Thymus (tissue), 11 donors: ENCODE results near the gene CARMIL3. TPM values are rescaled to one million over a fixed set of nuclear protein-coding genes. Genes with fewer than 3 reads are reported as not detected.
A peak's percentile ranks its signal among the peaks of the same experiment; 100 is the strongest.
"Not testable (repeated sequence)": the region's sequence is repeated elsewhere in the genome, so short reads cannot be mapped to it uniquely, and the experiment has no call there.

Experiments
- DNase-seq, 9 donors: peaks; one replicate each; pipeline ENCODE4 v3.0.0-alpha.2; 2013; ENCODE audit warnings: low spot score in 9 of 9, low read depth in 6 of 9, missing footprints in 1 of 9
- H3K27ac ChIP-seq, 2 donors: one replicate each; pipeline ENCODE4 v1.5.1; 2013; ENCODE audit warnings: control low read depth in 1 of 2, low read depth in 1 of 2, low read length in 1 of 2, mild to moderate bottlenecking in 1 of 2, moderate library complexity in 1 of 2
- H3K27me3 ChIP-seq, 2 donors: one replicate each; pipeline ENCODE4 v1.5.1; 2013; ENCODE audit warnings: low read length in 1 of 2; ENCODE audit not compliant: control insufficient read depth in 2 of 2, insufficient read depth in 1 of 2
- H3K36me3 ChIP-seq, 2 donors: one replicate each; pipeline ENCODE4 v1.5.1; 2013; ENCODE audit warnings: low read length in 1 of 2, mild to moderate bottlenecking in 1 of 2, moderate library complexity in 1 of 2; ENCODE audit not compliant: control insufficient read depth in 2 of 2, insufficient read depth in 2 of 2
- H3K4me1 ChIP-seq, 2 donors: one replicate each; pipeline ENCODE4 v1.5.1; 2013; ENCODE audit warnings: low read length in 2 of 2; ENCODE audit not compliant: control insufficient read depth in 2 of 2, insufficient read depth in 2 of 2
- H3K4me3 ChIP-seq, 2 donors: one replicate each; pipeline ENCODE4 v1.5.1; 2013; ENCODE audit warnings: low read length in 2 of 2, control low read depth in 1 of 2, mild to moderate bottlenecking in 1 of 2
- H3K9me3 ChIP-seq, 2 donors: one replicate each; pipeline ENCODE4 v1.5.1; 2013; ENCODE audit warnings: low read length in 1 of 2, mild to moderate bottlenecking in 1 of 2; ENCODE audit not compliant: control insufficient read depth in 2 of 2, insufficient read depth in 1 of 2
- WGBS: extraction: QIAGEN DNeasy Blood & Tissue Kit; methylation state at CpG from one replicate; pipeline ENCODE4 v1.1.7; 2013; 5-methylcytosine and 5-hydroxymethylcytosine counted together
- polyA plus RNA-seq: library from polyadenylated mRNA; stranded (reverse); fragments of 200-250 nt; gene quantifications from one replicate; pipeline ENCODE4 v1.2.3, GENCODE V29; 2013
- total RNA-seq: library from RNA; stranded (reverse); fragments of 120-200 nt; gene quantifications from one replicate; pipeline ENCODE4 v1.2.4, GENCODE V29; 2013
- donor health status: healthy.

The CARMIL3 gene
- total and polyA plus RNA-seq, 2 donors = 0.52 to 0.89 TPM

GRCh38 chr14:24019944-24020343, 31.9 kb upstream of the CARMIL3 start:
- 83% methylated on average over 2 of the region's 2 CpGs for WGBS
- H3K4me3 ChIP-seq, DNase-seq, H3K4me1 ChIP-seq, H3K36me3 ChIP-seq, H3K9me3 ChIP-seq, H3K27ac ChIP-seq, H3K27me3 ChIP-seq: not testable (repeated sequence)

GRCh38 chr14:24020520-24020919, 31.3 kb upstream of the CARMIL3 start:
- H3K4me3 ChIP-seq, H3K4me1 ChIP-seq, H3K27me3 ChIP-seq, H3K9me3 ChIP-seq, DNase-seq, H3K27ac ChIP-seq, H3K36me3 ChIP-seq: not testable (repeated sequence)
- WGBS = 96% methylated on average over 3 of the region's 3 CpGs

GRCh38 chr14:24024939-24025418, 26.8 kb upstream of the CARMIL3 start:
- DNase-seq, H3K9me3 ChIP-seq, H3K4me1 ChIP-seq, H3K27me3 ChIP-seq, H3K27ac ChIP-seq, H3K36me3 ChIP-seq, H3K4me3 ChIP-seq: not testable (repeated sequence)
- WGBS = 97% methylated on average over 3 of the region's 3 CpGs

GRCh38 chr14:24029687-24030086, 22.1 kb upstream of the CARMIL3 start:
- H3K27me3 ChIP-seq, H3K27ac ChIP-seq, H3K4me1 ChIP-seq, DNase-seq, H3K4me3 ChIP-seq, H3K36me3 ChIP-seq: not testable (repeated sequence)
- H3K9me3 ChIP-seq = peaks cover 0 to 23% of the 10 kb centered on the region in 2 donors
- 100% methylated on average over 2 of the region's 3 CpGs for WGBS

GRCh38 chr14:24031331-24031730, 20.5 kb upstream of the CARMIL3 start:
- WGBS = 96% methylated on average over 2 of the region's 2 CpGs
- not testable (repeated sequence) for H3K4me3 ChIP-seq, H3K27me3 ChIP-seq, H3K36me3 ChIP-seq, DNase-seq, H3K27ac ChIP-seq
- peaks cover 0 to 23% of the 10 kb centered on the region in 2 donors for H3K9me3 ChIP-seq
- H3K4me1 ChIP-seq = peaks cover 0 to 12% of the 10 kb centered on the region in 2 donors

- Histone ChIP-seq H3K27me3 (no peaks in the 10 kb centered on the region), H3K9me3 (peaks cover 0 to 23% of the 10 kb centered on the region in 2 donors), H3K36me3 (no peaks in the 10 kb centered on the region), H3K27ac (no peak overlapping the region), H3K4me3 (no peak overlapping the region), H3K4me1 (peaks cover 0 to 14% of the 10 kb centered on the region in 2 donors)
- 89% methylated on average over 2 of the region's 2 CpGs for WGBS
- no peak for DNase-seq
These were observed 18.9 kb upstream of the CARMIL3 start for GRCh38 chr14:24032727-24033418.

GRCh38 chr14:24035769-24036168, 16.0 kb upstream of the CARMIL3 start:
- not testable (repeated sequence) for H3K36me3 ChIP-seq, DNase-seq, H3K27me3 ChIP-seq
- H3K4me3 ChIP-seq = peak overlapping the region; percentile 52 to 57
- peak overlapping the region; percentile 76 to 83 for H3K27ac ChIP-seq
- WGBS = 59% methylated on average over 3 of the region's 4 CpGs
- H3K9me3 ChIP-seq = peaks cover 0 to 23% of the 10 kb centered on the region in 2 donors
- H3K4me1 ChIP-seq = peaks cover 0 to 14% of the 10 kb centered on the region in 2 donors

GRCh38 chr14:24036169-24036962, 15.4 kb upstream of the CARMIL3 start:
- Histone ChIP-seq H3K36me3 (no peaks in the 10 kb centered on the region), H3K27me3 (no peaks in the 10 kb centered on the region), H3K4me1 (peaks cover 0 to 14% of the 10 kb centered on the region in 2 donors), H3K27ac (peak overlapping the region; percentile 76 to 83), H3K4me3 (peak overlapping the region; percentile 52 to 57), H3K9me3 (peaks cover 0 to 23% of the 10 kb centered on the region in 2 donors)
- peak in 8 of 9 donors; percentile 45 to 85 (median 64) for DNase-seq
- WGBS = under 1% methylated on average over 49 of the region's 50 CpGs
